Mesenteric fat pad (tissue), 1 donor: ENCODE data around the gene ATP6V0E1. TPM values are rescaled to one million over a fixed set of nuclear protein-coding genes. Genes with fewer than 3 reads are reported as not detected.

Experiments used
- DNase-seq: peaks from one replicate; pipeline ENCODE4 v3.0.0-alpha.2; 2020; ENCODE audit warnings: low spot score
- total RNA-seq: library from RNA; stranded (reverse); fragmentation: NEBNext Ultra II Directional; extraction: Animal tissue kit (Norgen Biotek cat#: 25700); gene quantifications from one replicate; pipeline ENCODE4 v1.2.1, GENCODE V29; 2021
- donor health status: DM: yes; HTN: yes; CAD: no.

ATP6V0E1 gene
- total RNA-seq, 1 donor from 2014 or later: 319 TPM

- no peak for DNase-seq
These were observed 27.3 kb upstream of the ATP6V0E1 start for GRCh38 chr5:172956228-172956627.

- no peak for DNase-seq
These were observed 26.6 kb upstream of the ATP6V0E1 start for GRCh38 chr5:172956936-172957335.

- no peak for DNase-seq
These were observed 26.1 kb upstream of the ATP6V0E1 start for GRCh38 chr5:172957458-172957857.

- peak; percentile 93 for DNase-seq
These were observed 25.1 kb upstream of the ATP6V0E1 start for GRCh38 chr5:172958331-172959046.

GRCh38 chr5:172959824-172960799 is 23.5 kb upstream of the ATP6V0E1 start:
- DNase-seq: no peak

- no peak for DNase-seq
These were observed 13.7 kb upstream of the ATP6V0E1 start for GRCh38 chr5:172969921-172970320.

- DNase-seq: no peak
These were observed 12.1 kb upstream of the ATP6V0E1 start for GRCh38 chr5:172971482-172971881.

- no peak for DNase-seq
These were observed 11.0 kb upstream of the ATP6V0E1 start for GRCh38 chr5:172972552-172972951.

GRCh38 chr5:172973127-172973916 is 10.2 kb upstream of the ATP6V0E1 start:
- DNase-seq: no peak

- DNase-seq: no peak
These were observed 9.6 kb upstream of the ATP6V0E1 start for GRCh38 chr5:172973931-172974330.

GRCh38 chr5:172975289-172975688 is 8.3 kb upstream of the ATP6V0E1 start:
- DNase-seq: no peak

GRCh38 chr5:172979778-172980177 is 3.8 kb upstream of the ATP6V0E1 start:
- no peak for DNase-seq

GRCh38 chr5:172981931-172982330 is 1.6 kb upstream of the ATP6V0E1 start:
- no peak for DNase-seq

GRCh38 chr5:172984244-172984953 is 828 bp downstream of the ATP6V0E1 start:
- DNase-seq: no peak

- DNase-seq: no peak
These were observed 2.0 kb downstream of the ATP6V0E1 start for GRCh38 chr5:172985596-172985995.

- no peak for DNase-seq
These were observed 4.7 kb downstream of the ATP6V0E1 start for GRCh38 chr5:172988276-172988675.

- DNase-seq: no peak
These were observed 7.2 kb downstream of the ATP6V0E1 start for GRCh38 chr5:172990776-172991175.

- no peak for DNase-seq
These were observed 10.8 kb downstream of the ATP6V0E1 start for GRCh38 chr5:172994405-172994804.

GRCh38 chr5:172999372-172999973 is 15.9 kb downstream of the ATP6V0E1 start:
- DNase-seq: no peak

GRCh38 chr5:172999974-173000373 is 16.4 kb downstream of the ATP6V0E1 start:
- no peak for DNase-seq
